Activated naive CD4-positive, alpha-beta T cell treated with anti-CD3 and anti-CD28 coated beads for 36 hours (primary cell): ENCODE measurements around the gene ANGPT4. TPM values are rescaled to one million over a fixed set of nuclear protein-coding genes. Genes with fewer than 3 reads are reported as not detected.
"Not testable (repeated sequence)": the region's sequence is repeated elsewhere in the genome, so short reads cannot be mapped to it uniquely, and the experiment has no call there.

Experiments
- CTCF ChIA-PET: fragments of 350-600 bp; sonication (Branson Sonifier 250); formaldehyde crosslinking; loops from one replicate; lab custom pipeline; 2021; ENCODE audit warnings: antibody characterized with exemption; lab: Charles Lee
- DNase-seq: peaks from one replicate; pipeline ENCODE4 v3.0.0-alpha.2; 2020
- H3K27ac Mint-ChIP-seq: one replicate; pipeline ENCODE4 v1.8.0; 2021; ENCODE audit warnings: mild to moderate bottlenecking, mixed read lengths
- H3K27me3 Mint-ChIP-seq: one replicate; pipeline ENCODE4 v1.8.0; 2021; ENCODE audit warnings: low read depth, mixed read lengths
- H3K36me3 Mint-ChIP-seq: one replicate; pipeline ENCODE4 v1.8.0; 2021; ENCODE audit warnings: low read depth, mixed read lengths
- H3K4me1 Mint-ChIP-seq: one replicate; pipeline ENCODE4 v1.8.0; 2021; ENCODE audit warnings: low read depth, mixed read lengths
- H3K4me3 Mint-ChIP-seq: one replicate; pipeline ENCODE4 v1.8.0; 2021; ENCODE audit warnings: mild to moderate bottlenecking, moderate library complexity, mixed read lengths
- H3K9me3 Mint-ChIP-seq: one replicate; pipeline ENCODE4 v1.8.0; 2021; ENCODE audit warnings: mixed read lengths
- intact Hi-C: fragments of 100-400 bp; cut with micrococcal nuclease; formaldehyde crosslinking; loops from one replicate; pipeline ENCODE4 v1.15.1; 2023
- total RNA-seq, 2 experiments: library from RNA; stranded (reverse); gene quantifications; one replicate each; pipeline ENCODE4 v1.2.3, GENCODE V29; 2021

ANGPT4 gene
- total RNA-seq, 2 experiments from 2014 or later = not detected

DNA sequence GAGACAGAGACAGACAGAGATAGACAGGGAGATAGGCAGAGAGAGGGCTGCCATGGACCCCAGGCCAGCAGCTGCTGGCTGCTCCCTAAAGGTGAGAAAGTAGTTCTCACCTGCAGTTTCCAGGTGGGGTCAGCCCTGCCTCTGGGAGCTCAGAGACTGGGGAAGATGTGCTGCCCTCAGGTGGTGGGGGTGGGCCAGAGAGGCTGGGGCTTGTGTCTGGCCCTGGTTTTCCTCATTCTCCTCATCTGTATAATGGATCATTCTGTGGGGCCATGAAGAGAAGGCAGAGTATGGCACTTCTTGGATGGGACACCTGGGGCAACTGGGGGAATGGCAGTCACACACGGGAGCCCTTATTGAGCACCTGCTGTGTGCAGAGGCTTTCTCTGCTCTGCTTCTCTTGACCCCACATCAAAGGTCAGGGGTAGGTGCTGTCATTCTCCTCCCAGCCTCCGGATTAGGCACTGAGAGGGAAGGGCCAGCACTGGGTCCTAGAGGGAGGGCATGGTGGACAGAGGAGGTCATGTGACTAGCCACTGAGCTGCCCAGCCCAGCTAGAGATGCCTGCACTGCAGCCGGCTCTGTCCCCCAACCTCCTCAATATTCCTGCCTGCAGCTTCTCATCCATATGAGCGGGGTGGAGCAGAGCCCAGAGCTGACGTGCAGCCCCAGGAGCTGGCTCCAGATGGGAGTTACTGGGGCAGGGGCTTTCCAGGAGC lies 4.1 kb downstream of the ANGPT4 start:
- Mint-ChIP-seq H3K27me3 (no peaks in the 10 kb centered on the region), H3K27ac (no peak overlapping the region), H3K36me3 (no peaks in the 10 kb centered on the region), H3K4me3 (no peak overlapping the region), H3K9me3 (no peaks in the 10 kb centered on the region), H3K4me1 (no peaks in the 10 kb centered on the region)
- intact Hi-C loops = loop anchor here (2.0 kb wide), 1 partner anchor 93 kb away; no protein-coding TSS in a partner anchor
- peak; percentile 29 for DNase-seq
- CTCF ChIA-PET = interaction anchor here (1.5 kb wide), 1 partner anchor 43 kb away, joined by 3 read pairs; no protein-coding TSS in a partner anchor

- Mint-ChIP-seq H3K27me3 (no peaks in the 10 kb centered on the region), H3K9me3 (no peaks in the 10 kb centered on the region), H3K4me3 (no peak overlapping the region), H3K4me1 (no peaks in the 10 kb centered on the region), H3K36me3 (no peaks in the 10 kb centered on the region), H3K27ac (no peak overlapping the region)
- intact Hi-C loops = no loop called here
- CTCF ChIA-PET = interaction anchor here (1.5 kb wide), 1 partner anchor 44 kb away, joined by 3 read pairs; no protein-coding TSS in a partner anchor
- no peak for DNase-seq
Measured at GRCh38 chr20:910870-911770, 5.0 kb downstream of the ANGPT4 start.

DNA sequence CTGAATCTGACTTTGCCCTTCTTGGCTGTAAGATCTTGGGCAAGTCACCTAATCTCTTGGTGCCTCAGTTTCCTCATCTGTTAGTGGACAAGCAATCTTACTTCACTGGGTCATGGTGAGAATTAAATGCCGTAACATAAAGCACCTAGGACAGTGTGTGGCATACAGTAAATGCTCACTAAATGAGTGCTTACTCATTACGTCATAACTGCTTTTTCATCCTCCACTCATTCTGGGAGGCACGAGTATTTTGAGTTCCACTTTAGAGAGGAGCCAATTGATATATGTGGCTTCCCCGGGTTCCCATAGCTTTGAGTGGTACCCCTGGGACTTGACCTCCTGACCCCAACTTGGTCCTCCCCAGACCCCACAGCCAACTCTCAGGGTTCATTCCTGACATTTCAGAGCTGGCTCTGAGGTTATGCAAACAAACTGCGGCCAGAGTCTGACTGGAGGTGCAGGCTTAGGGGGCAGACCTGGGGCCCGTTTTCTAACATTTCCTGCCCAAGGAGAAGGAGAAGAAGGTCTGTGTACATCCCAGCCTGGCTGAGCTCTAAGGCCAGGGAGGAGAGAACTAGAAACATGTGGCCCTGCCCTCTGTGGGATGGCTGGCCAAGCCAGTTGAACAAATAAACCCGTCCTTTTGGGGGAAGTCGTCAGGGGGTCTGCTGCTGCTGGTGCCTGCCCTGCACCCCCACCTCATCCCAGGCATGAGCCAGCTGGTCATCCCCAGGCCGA lies 5.8 kb downstream of the ANGPT4 start:
- H3K27ac Mint-ChIP-seq = no peak overlapping the region
- no peaks in the 10 kb centered on the region for H3K27me3 Mint-ChIP-seq
- H3K9me3 Mint-ChIP-seq = no peaks in the 10 kb centered on the region
- no peaks in the 10 kb centered on the region for H3K36me3 Mint-ChIP-seq
- CTCF ChIA-PET = interaction anchor here (0.6 to 0.8 kb wide), 3 partner anchors 19 to 54 kb away, joined by 3 to 4 read pairs (median 4); no protein-coding TSS in a partner anchor
- no peak overlapping the region for H3K4me3 Mint-ChIP-seq
- intact Hi-C loops = no loop called here
- DNase-seq = no peak
- no peaks in the 10 kb centered on the region for H3K4me1 Mint-ChIP-seq

GRCh38 chr20:909641-910040 lies 6.5 kb downstream of the ANGPT4 start:
- intact Hi-C loops = no loop called here
- Mint-ChIP-seq H3K36me3 (no peaks in the 10 kb centered on the region), H3K4me1 (no peaks in the 10 kb centered on the region), H3K4me3 (no peak overlapping the region), H3K9me3 (no peaks in the 10 kb centered on the region), H3K27me3 (no peaks in the 10 kb centered on the region), H3K27ac (no peak overlapping the region)
- CTCF ChIA-PET = interaction anchor here (0.6 to 0.8 kb wide), 3 partner anchors 20 to 55 kb away, joined by 3 to 4 read pairs (median 4); no protein-coding TSS in a partner anchor
- no peak for DNase-seq

DNA sequence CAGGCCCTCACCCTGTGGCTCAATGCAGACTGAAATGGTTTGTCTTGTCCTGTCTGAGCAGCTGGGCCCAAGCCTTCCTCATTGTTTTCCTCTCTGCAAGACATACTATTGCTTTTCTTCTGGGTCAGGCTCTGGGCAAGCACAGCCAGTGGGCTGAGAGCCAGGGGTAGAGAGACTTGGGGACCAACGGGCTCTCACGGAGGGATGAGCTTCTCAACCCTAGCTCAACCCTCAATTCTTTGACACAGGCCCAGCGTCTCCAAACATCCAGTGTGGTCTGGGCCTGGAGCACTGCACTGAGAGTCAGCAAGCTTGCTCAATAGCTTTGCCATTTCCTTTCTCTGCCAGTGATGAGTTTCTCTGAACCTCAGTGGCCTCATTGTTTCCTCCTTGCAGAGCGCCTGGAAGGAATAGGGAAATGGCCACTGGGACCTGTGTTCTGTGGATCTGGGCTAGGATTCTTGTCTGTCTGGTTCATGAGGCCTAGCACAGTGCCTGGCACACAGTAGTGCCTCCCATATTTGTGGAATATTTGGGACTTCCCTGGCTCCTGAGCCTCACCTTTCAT lies 9.3 kb downstream of the ANGPT4 start:
- intact Hi-C loops = no loop called here
- Mint-ChIP-seq H3K27ac (no peak overlapping the region), H3K9me3 (no peaks in the 10 kb centered on the region), H3K4me1 (no peaks in the 10 kb centered on the region), H3K27me3 (no peaks in the 10 kb centered on the region), H3K4me3 (no peak overlapping the region), H3K36me3 (no peaks in the 10 kb centered on the region)
- CTCF ChIA-PET = interaction anchor here (1.4 kb wide), 1 partner anchor 20 kb away, joined by 3 read pairs; no protein-coding TSS in a partner anchor
- no peak for DNase-seq

- Mint-ChIP-seq H3K4me3 (no peak overlapping the region), H3K36me3 (no peaks in the 10 kb centered on the region), H3K4me1 (no peaks in the 10 kb centered on the region), H3K27me3 (no peaks in the 10 kb centered on the region), H3K9me3 (no peaks in the 10 kb centered on the region), H3K27ac (no peak overlapping the region)
- intact Hi-C loops = no loop called here
- no peak for DNase-seq
- CTCF ChIA-PET = interaction anchor here (1.4 kb wide), 1 partner anchor 87 kb away, joined by 5 read pairs; no protein-coding TSS in a partner anchor
Measured at GRCh38 chr20:906001-906520, 10.1 kb downstream of the ANGPT4 start.

- Mint-ChIP-seq H3K27me3 (no peaks in the 10 kb centered on the region), H3K9me3 (no peaks in the 10 kb centered on the region), H3K4me1 (no peaks in the 10 kb centered on the region), H3K27ac (no peak overlapping the region), H3K4me3 (no peak overlapping the region), H3K36me3 (no peaks in the 10 kb centered on the region)
- CTCF ChIA-PET = interaction anchor here (1.4 kb wide), 1 partner anchor 87 kb away, joined by 5 read pairs; no protein-coding TSS in a partner anchor
- intact Hi-C loops = no loop called here
- no peak for DNase-seq
Measured at GRCh38 chr20:905396-905961, 10.7 kb downstream of the ANGPT4 start.

DNA sequence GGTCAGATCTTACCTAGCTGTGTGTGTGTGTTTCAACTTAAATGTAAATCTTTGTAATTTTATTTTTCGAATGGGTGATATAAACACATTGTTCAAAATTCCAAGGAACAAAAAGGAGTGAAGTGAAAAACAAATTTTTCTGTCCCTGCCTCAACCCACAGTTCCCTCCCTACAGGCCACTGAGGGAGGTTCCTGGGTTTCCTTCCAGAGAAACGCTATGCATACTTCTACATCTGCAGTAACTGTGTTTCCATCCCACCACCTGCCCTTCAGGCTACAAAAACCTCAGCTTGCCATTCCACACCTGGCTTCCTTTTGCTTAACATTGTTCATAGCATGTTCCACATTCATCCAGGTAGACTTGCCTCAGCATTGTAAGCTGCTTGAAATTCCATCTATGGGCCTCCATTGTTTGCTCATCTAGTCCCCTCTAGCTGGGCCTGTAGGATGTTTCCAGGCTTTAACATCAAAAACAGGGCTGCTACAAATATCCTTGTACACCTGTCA lies 12.0 kb downstream of the ANGPT4 start:
- DNase-seq = no peak
- intact Hi-C loops = no loop called here
- Mint-ChIP-seq H3K9me3 (no peaks in the 10 kb centered on the region), H3K27ac (no peak overlapping the region), H3K4me1 (no peaks in the 10 kb centered on the region), H3K27me3 (no peaks in the 10 kb centered on the region), H3K4me3 (no peak overlapping the region), H3K36me3 (no peaks in the 10 kb centered on the region)
- CTCF ChIA-PET = interaction anchor here (1.2 kb wide), 1 partner anchor 90 kb away, joined by 3 read pairs; no protein-coding TSS in a partner anchor

DNA sequence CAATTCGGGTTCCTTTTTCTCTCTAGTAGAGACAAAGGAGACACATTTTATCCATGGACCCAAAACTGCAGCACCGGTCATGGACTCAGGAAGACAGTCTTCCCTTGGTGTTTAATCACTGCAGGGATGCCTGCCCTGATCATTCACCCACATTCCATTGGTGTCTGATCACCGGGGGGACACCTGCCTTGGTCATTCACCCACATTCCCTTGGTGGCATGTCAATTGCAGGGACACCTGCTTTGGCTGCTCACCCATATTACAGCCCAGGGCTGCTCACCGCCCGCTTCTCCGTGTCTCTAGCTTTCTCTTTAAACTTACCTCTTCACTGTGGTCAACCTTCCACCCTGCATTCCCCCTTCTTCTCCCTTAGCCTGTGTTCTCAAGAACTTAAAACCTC lies 18.7 kb downstream of the ANGPT4 start:
- not testable (repeated sequence) for DNase-seq

GRCh38 chr20:896501-897025 lies 19.6 kb downstream of the ANGPT4 start:
- CTCF ChIA-PET = interaction anchor here (0.6 kb wide), 1 partner anchor 78 kb away, joined by 3 read pairs; no protein-coding TSS in a partner anchor
- no peak overlapping the region for H3K27ac Mint-ChIP-seq
- intact Hi-C loops = no loop called here
- no peaks in the 10 kb centered on the region for H3K36me3 Mint-ChIP-seq
- no peak overlapping the region for H3K4me3 Mint-ChIP-seq
- H3K4me1 Mint-ChIP-seq = no peaks in the 10 kb centered on the region
- no peaks in the 10 kb centered on the region for H3K27me3 Mint-ChIP-seq
- DNase-seq = no peak
- H3K9me3 Mint-ChIP-seq = no peaks in the 10 kb centered on the region

More for the DNA sequence above, 18.7 kb downstream of the ANGPT4 start:
- H3K9me3 Mint-ChIP-seq, intact Hi-C loops, H3K36me3 Mint-ChIP-seq, H3K27ac Mint-ChIP-seq, CTCF ChIA-PET, H3K4me3 Mint-ChIP-seq, H3K4me1 Mint-ChIP-seq, H3K27me3 Mint-ChIP-seq: not testable (repeated sequence)

DNA sequence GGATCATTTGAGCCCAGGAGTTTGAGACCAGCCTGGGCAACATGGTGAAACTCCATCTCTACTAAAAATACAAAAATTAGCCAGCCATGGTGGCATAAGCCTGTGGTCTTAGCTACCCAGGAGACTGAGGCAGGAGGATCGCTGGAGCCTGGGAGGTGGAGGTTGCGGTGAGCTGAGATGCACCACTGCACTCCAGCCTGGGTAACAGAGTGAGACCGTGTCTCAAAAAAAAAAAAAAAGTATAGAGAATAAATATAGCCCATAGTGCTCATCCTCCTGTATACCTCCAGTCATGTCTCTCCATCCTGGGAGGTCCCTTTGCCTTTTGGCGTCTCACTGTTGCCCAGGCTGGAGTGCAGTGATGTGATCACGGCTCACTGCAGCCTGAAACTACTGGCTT lies 23.8 kb downstream of the ANGPT4 start:
- H3K9me3 Mint-ChIP-seq, DNase-seq, H3K4me3 Mint-ChIP-seq, H3K27ac Mint-ChIP-seq, H3K27me3 Mint-ChIP-seq, H3K4me1 Mint-ChIP-seq, intact Hi-C loops, H3K36me3 Mint-ChIP-seq, CTCF ChIA-PET: not testable (repeated sequence)
